H1 (cell line): ENCODE results near the gene NOS1AP. TPM values are rescaled to one million over a fixed set of nuclear protein-coding genes. Genes with fewer than 3 reads are reported as not detected.

Experiments
- FOSL1 ChIP-seq: IDR thresholded peaks from 2 replicates; pipeline ENCODE4 v1.6.1; 2011; ENCODE audit warnings: mild to moderate bottlenecking, low read depth, low read length, moderate library complexity; ENCODE audit not compliant: insufficient read depth
- polyA plus RNA-seq, 7 experiments: library from polyadenylated mRNA; depleted of rRNA in 3 of 7; stranded (reverse) in 5 of 7; unstranded in 2 of 7; fragments of >200 nt in 5 of 7; fragments of 200-250 nt in 2 of 7; gene quantifications; 1 replicate in 5 of 7; 2 replicates in 1 of 7; 4 replicates in 1 of 7; pipeline versions ENCODE4 v1.2.1 to v1.2.3, GENCODE V29; 2011 to 2013; ENCODE audit warnings: missing spikeins in 2 of 7, mixed read lengths in 2 of 7
- total RNA-seq: library from RNA; stranded (reverse); fragmentation: NEBNext Ultra II Directional; extraction: Animal tissue kit (Norgen Biotek cat#: 25700); gene quantifications from 2 replicates; pipeline ENCODE4 v1.2.1, GENCODE V29; 2021

Gene NOS1AP
- total and polyA plus RNA-seq, 2 of the 8 experiments (the other 6 are each of a cell fraction or from before 2014, with no cell fraction given), result 2.4 to 12.1 TPM

GRCh38 chr1:162329826-162330225, 260.3 kb downstream of the NOS1AP start (continued):
- TF ChIP-seq FOSL1, result no peak
- TF ChIP-seq, all 59 proteins: peak for 0
